Uterus (tissue), 2 donors: Measurements from ENCODE around the gene STOM.

Experiments used
- CTCF ChIP-seq, 4 experiments: fragments of 200-600 bp in 2 of 4; fragments of 450-650 bp in 2 of 4; sonication (generic) in 2 of 4; IDR thresholded peaks; one replicate each; pipeline ENCODE4 v1.5.1; 2016 to 2019; ENCODE audit warnings: antibody characterized with exemption in 4 of 4, mild to moderate bottlenecking in 2 of 4, moderate library complexity in 1 of 4
- POLR2A ChIP-seq, 2 donors: fragments of 450-650 bp; IDR thresholded peaks; one replicate each; pipeline ENCODE4 v1.6.1; 2016; ENCODE audit warnings: antibody characterized with exemption in 2 of 2, mild to moderate bottlenecking in 1 of 2, moderate library complexity in 1 of 2

GRCh38 chr9:121331549-121331948, 38.5 kb downstream of the STOM start:
- TF ChIP-seq CTCF (IDR thresholded peaks at IDR 0.05) (no peak), POLR2A (IDR thresholded peaks at IDR 0.05) (no peak)
